NCI-H524 (cell line): ENCODE measurements around the gene HOXA5.

ENCODE experiments used
- DNase-seq, 2 experiments: peaks; one replicate each; lab custom pipeline; 2025; lab: John Stamatoyannopoulos, UW

The HOXA5 gene

GRCh38 chr7:27160145-27160545 is 16.7 kb upstream of the HOXA5 start:
- no peak for DNase-seq

- DNase-seq: no peak
Observed at GRCh38 chr7:27159266-27160144, 16.0 kb upstream of the HOXA5 start.

- DNase-seq: no peak
Observed at GRCh38 chr7:27158436-27159265, 15.2 kb upstream of the HOXA5 start.

- DNase-seq: no peak
Observed at GRCh38 chr7:27157702-27158431, 14.4 kb upstream of the HOXA5 start.

GRCh38 chr7:27156916-27157701 is 13.6 kb upstream of the HOXA5 start:
- DNase-seq: no peak

- peak; percentile 48 to 75 for DNase-seq
Observed at GRCh38 chr7:27156508-27156898, 13.0 kb upstream of the HOXA5 start, which contains the start of gene HOXA7. HOXA7 (minus strand) TSS chr7:27156675; CDS start chr7:27156545, 130 bp downstream.

- peak in 1 of 2 experiments; percentile 41 for DNase-seq
Observed at GRCh38 chr7:27155816-27156507, 12.5 kb upstream of the HOXA5 start.

GRCh38 chr7:27154901-27155815 is 11.7 kb upstream of the HOXA5 start:
- no peak for DNase-seq

GRCh38 chr7:27154369-27154768 is 10.9 kb upstream of the HOXA5 start:
- no peak for DNase-seq

GRCh38 chr7:27153526-27153925 is 10.0 kb upstream of the HOXA5 start:
- DNase-seq: no peak

GRCh38 chr7:27152816-27153442 is 9.4 kb upstream of the HOXA5 start:
- DNase-seq: no peak

GRCh38 chr7:27151931-27152815 is 8.7 kb upstream of the HOXA5 start, which contains the start of gene HOXA3:
HOXA3 (minus strand) TSS chr7:27152583; CDS start chr7:27110640, 41,943 bp downstream.
- peak in 1 of 2 experiments; percentile 33 for DNase-seq

GRCh38 chr7:27151341-27151930 is 8.0 kb upstream of the HOXA5 start:
- no peak for DNase-seq

- peak in 1 of 2 experiments; percentile 65 for DNase-seq
Observed at GRCh38 chr7:27150568-27151340, 7.3 kb upstream of the HOXA5 start.

- peak in 1 of 2 experiments; percentile 42 for DNase-seq
Observed at GRCh38 chr7:27149842-27150567, 6.5 kb upstream of the HOXA5 start.
